GM19452 (cell line): ENCODE results near the gene STKLD1.

Experiments used
- ATAC-seq: cut with Tn5 transposase; IDR thresholded peaks from one replicate; pipeline ENCODE4 v1.9.1; 2021; ENCODE audit not compliant: unreplicated experiment

Gene STKLD1

GRCh38 chr9:133405508-133406438, 29.6 kb downstream of the STKLD1 start:
- no peak for ATAC-seq

- peak; percentile 71 for ATAC-seq
Measured at GRCh38 chr9:133406480-133407307, 30.5 kb downstream of the STKLD1 start.

GRCh38 chr9:133408042-133408441, 31.9 kb downstream of the STKLD1 start:
- ATAC-seq: no peak

GRCh38 chr9:133415170-133415569, 39.0 kb downstream of the STKLD1 start:
- ATAC-seq: no peak

GRCh38 chr9:133417541-133418461, 41.6 kb downstream of the STKLD1 start, which contains the start of gene REXO4:
Gene REXO4 (minus strand): TSS chr9:133418010. CDS start chr9:133417844, 166 bp downstream.
- ATAC-seq: peak; percentile 74

- ATAC-seq: no peak
Measured at GRCh38 chr9:133419005-133419404, 42.8 kb downstream of the STKLD1 start.

- no peak for ATAC-seq
Measured at GRCh38 chr9:133420392-133420827, 44.2 kb downstream of the STKLD1 start.

GRCh38 chr9:133421615-133422542, 45.7 kb downstream of the STKLD1 start, which contains the start of gene ADAMTS13:
Gene ADAMTS13 (plus strand): TSS chr9:133422367. CDS start chr9:133422444, 77 bp downstream.
- ATAC-seq: no peak

- no peak for ATAC-seq
Measured at GRCh38 chr9:133423216-133423615, 47.0 kb downstream of the STKLD1 start.

- ATAC-seq: no peak
Measured at GRCh38 chr9:133424187-133424586, 48.0 kb downstream of the STKLD1 start.

- no peak for ATAC-seq
Measured at GRCh38 chr9:133425049-133425632, 49.0 kb downstream of the STKLD1 start.

- no peak for ATAC-seq
Measured at GRCh38 chr9:133426011-133426410, 49.8 kb downstream of the STKLD1 start.

GRCh38 chr9:133427658-133428348, 51.6 kb downstream of the STKLD1 start:
- ATAC-seq: no peak

GRCh38 chr9:133428617-133429101, 52.5 kb downstream of the STKLD1 start:
- ATAC-seq: no peak

- no peak for ATAC-seq
Measured at GRCh38 chr9:133429214-133429613, 53.0 kb downstream of the STKLD1 start.

- no peak for ATAC-seq
Measured at GRCh38 chr9:133429641-133430161, 53.5 kb downstream of the STKLD1 start.

- no peak for ATAC-seq
Measured at GRCh38 chr9:133430244-133430643, 54.1 kb downstream of the STKLD1 start.

GRCh38 chr9:133433351-133433843, 57.2 kb downstream of the STKLD1 start:
- ATAC-seq: no peak
